Fibroblast of lung (primary cell): ENCODE data around the gene SEPTIN2. TPM values are rescaled to one million over a fixed set of nuclear protein-coding genes. Genes with fewer than 3 reads are reported as not detected.

Experiments used
- DNase-seq, 2 donors: peaks; one replicate each; pipeline versions ENCODE4 v3.0.0 to v3.0.0-alpha.2; 2010; ENCODE audit warnings: low read depth in 2 of 2
- H2AFZ ChIP-seq: 2 replicates; pipeline ENCODE4 v1.5.1; 2012; ENCODE audit warnings: low read length, control low read depth, inconsistent platforms
- H3K27ac ChIP-seq: 2 replicates; pipeline ENCODE4 v1.5.1; 2011; ENCODE audit warnings: low read length, control low read depth; ENCODE audit not compliant: insufficient read depth
- H3K27me3 ChIP-seq: 2 replicates; pipeline ENCODE4 v1.5.1; 2011; ENCODE audit warnings: mild to moderate bottlenecking, low read length; ENCODE audit not compliant: control insufficient read depth, insufficient read depth
- H3K36me3 ChIP-seq: 2 replicates; pipeline ENCODE4 v1.5.1; 2011; ENCODE audit warnings: low read length; ENCODE audit not compliant: control insufficient read depth, insufficient read depth
- H3K4me1 ChIP-seq: 2 replicates; pipeline ENCODE4 v1.5.1; 2011; ENCODE audit warnings: low read length; ENCODE audit not compliant: control insufficient read depth, insufficient read depth; ENCODE audit errors: extremely low read depth
- H3K4me2 ChIP-seq: 2 replicates; pipeline ENCODE4 v1.5.1; 2011; ENCODE audit warnings: low read length, control low read depth; ENCODE audit not compliant: insufficient read depth; ENCODE audit errors: extremely low read depth
- H3K4me3 ChIP-seq, 4 experiments: fragments of 200-600 bp in 1 of 4; sonication (generic) in 1 of 4; replicated peaks in 1 of 4; 2 replicates each; pipeline ENCODE4 v1.5.1; 2011 to 2016; ENCODE audit warnings: low read length in 4 of 4, low read depth in 3 of 4, mild to moderate bottlenecking in 3 of 4, control low read depth in 2 of 4, inconsistent platforms in 1 of 4, mixed read lengths in 1 of 4; ENCODE audit not compliant: insufficient read depth in 1 of 4; ENCODE audit errors: control extremely low read depth in 1 of 4
- H3K79me2 ChIP-seq: 2 replicates; pipeline ENCODE4 v1.5.1; 2012; ENCODE audit warnings: mild to moderate bottlenecking, low read length, inconsistent platforms; ENCODE audit not compliant: control insufficient read depth, insufficient read depth
- H3K9ac ChIP-seq: 2 replicates; pipeline ENCODE4 v1.5.1; 2011; ENCODE audit warnings: mild to moderate bottlenecking, low read length, control low read depth; ENCODE audit not compliant: insufficient read depth
- H3K9me3 ChIP-seq: 2 replicates; pipeline ENCODE4 v1.5.1; 2012; ENCODE audit warnings: low read depth, low read length; ENCODE audit not compliant: control insufficient read depth, insufficient read depth
- H4K20me1 ChIP-seq: 2 replicates; pipeline ENCODE4 v1.5.1; 2011; ENCODE audit warnings: low read length; ENCODE audit not compliant: control insufficient read depth, insufficient read depth; ENCODE audit errors: extremely low read depth
- CTCF ChIP-seq, 2 donors: IDR thresholded peaks in 1 of 2; conservative IDR thresholded peaks in 1 of 2; 1 replicate in 1 of 2; 2 replicates in 1 of 2; pipeline ENCODE4 v1.5.1; 2011 to 2012; ENCODE audit warnings: low read length in 2 of 2, control low read depth in 1 of 2, inconsistent platforms in 1 of 2, low read depth in 1 of 2, mild to moderate bottlenecking in 1 of 2
- EZH2 ChIP-seq: IDR thresholded peaks from 2 replicates; pipeline ENCODE4 v1.5.1; 2012; ENCODE audit warnings: low read length, control low read depth, mild to moderate bottlenecking; ENCODE audit errors: missing control alignments
- polyA plus RNA-seq, 2 donors: library from polyadenylated mRNA; depleted of rRNA in 1 of 2; stranded (reverse) in 1 of 2; unstranded in 1 of 2; fragments of >200 nt; gene quantifications; 2 replicates each; pipeline ENCODE4 v1.2.1, GENCODE V29; 2011 to 2012; ENCODE audit warnings: missing spikeins in 1 of 2
- total RNA-seq: library from RNA; depleted of rRNA; stranded (reverse); fragments of >200 nt; gene quantifications from 2 replicates; pipeline ENCODE4 v1.2.1, GENCODE V29; 2014

The SEPTIN2 gene
- total and polyA plus RNA-seq, 2 donors (not counting 1 experiment from before 2014, with no cell fraction given): 403 to 927 TPM

GRCh38 chr2:241296767-241297166 lies 19.0 kb upstream of the SEPTIN2 start:
- Histone ChIP-seq H2AFZ (no peak overlapping the region), H4K20me1 (no peaks in the 10 kb centered on the region), H3K79me2 (peaks cover 91% of the 10 kb centered on the region), H3K36me3 (peaks cover 1% of the 10 kb centered on the region), H3K9me3 (no peaks in the 10 kb centered on the region), H3K27ac (no peak overlapping the region), H3K4me3 (no peak overlapping the region), H3K4me2 (no peak overlapping the region), H3K4me1 (no peaks in the 10 kb centered on the region), H3K9ac (no peak overlapping the region), H3K27me3 (no peaks in the 10 kb centered on the region)
- DNase-seq: no peak
- TF ChIP-seq CTCF (conservative IDR thresholded peaks at IDR 0.05 in 1 of 2, IDR thresholded peaks at IDR 0.05 in 1 of 2; ENCODE audit: low read depth in 1 of 2, low read length in 2 of 2) (no peak), EZH2 (no peak)

DNA sequence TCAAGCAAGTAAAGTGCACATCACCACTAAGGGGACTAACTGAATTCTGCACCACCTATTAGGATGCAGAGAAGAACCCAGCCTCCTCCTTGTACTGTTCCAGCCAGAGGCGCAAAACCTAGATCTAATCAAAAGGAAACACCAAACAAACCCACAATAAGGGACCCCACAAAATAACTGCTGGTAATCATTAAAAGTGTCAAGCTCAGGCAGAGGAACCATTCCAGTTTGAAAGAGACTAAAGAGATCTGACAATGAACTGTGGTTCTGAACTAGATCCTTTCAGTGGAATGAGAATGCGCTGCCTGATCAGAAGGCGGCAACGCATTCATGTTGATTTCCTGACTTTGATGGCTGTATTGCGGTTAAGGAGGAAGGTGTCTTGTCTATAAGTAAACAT lies 17.1 kb upstream of the SEPTIN2 start:
- DNase-seq: no peak
- no peak overlapping the region for H3K9ac ChIP-seq
- peaks cover 1% of the 10 kb centered on the region for H3K36me3 ChIP-seq
- TF ChIP-seq EZH2: no peak
- no peak for TF ChIP-seq CTCF (conservative IDR thresholded peaks at IDR 0.05 in 1 of 2, IDR thresholded peaks at IDR 0.05 in 1 of 2; ENCODE audit: low read depth in 1 of 2, low read length in 2 of 2)
- no peak overlapping the region for H3K4me3 ChIP-seq
- H3K4me2 ChIP-seq: no peak overlapping the region
- H2AFZ ChIP-seq: no peak overlapping the region
- no peaks in the 10 kb centered on the region for H3K4me1 ChIP-seq
- H3K27me3 ChIP-seq: no peaks in the 10 kb centered on the region
- H3K9me3 ChIP-seq: no peaks in the 10 kb centered on the region
- peaks cover 92% of the 10 kb centered on the region for H3K79me2 ChIP-seq
- no peak overlapping the region for H3K27ac ChIP-seq
- peaks cover 4% of the 10 kb centered on the region for H4K20me1 ChIP-seq

DNA sequence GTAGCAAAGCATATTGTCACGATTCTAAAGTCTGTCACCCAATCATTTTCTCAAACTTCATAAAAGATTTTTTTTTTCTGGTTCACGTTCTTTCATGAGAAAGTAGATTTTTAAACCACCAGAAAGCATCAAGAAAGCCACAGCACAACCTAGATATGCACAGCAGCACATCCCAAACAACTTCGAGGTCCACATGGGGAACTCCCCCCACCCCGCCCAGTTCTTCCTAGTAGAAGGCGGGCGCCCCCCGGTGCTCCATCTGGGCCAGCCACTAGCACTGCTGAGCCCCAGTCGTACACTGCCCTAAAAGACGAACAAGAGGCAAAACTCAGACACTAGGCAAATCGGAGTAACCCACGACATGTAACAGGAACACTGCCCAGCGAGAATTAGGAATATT lies 15.7 kb upstream of the SEPTIN2 start:
- Histone ChIP-seq H3K36me3 (peaks cover 1% of the 10 kb centered on the region), H3K4me3 (no peak overlapping the region), H3K27me3 (no peaks in the 10 kb centered on the region), H3K4me2 (no peak overlapping the region), H3K9ac (no peak overlapping the region), H4K20me1 (peaks cover 4% of the 10 kb centered on the region), H3K79me2 (peaks cover 93% of the 10 kb centered on the region), H3K27ac (no peak overlapping the region), H3K4me1 (no peaks in the 10 kb centered on the region), H3K9me3 (no peaks in the 10 kb centered on the region), H2AFZ (no peak overlapping the region)
- DNase-seq: no peak
- TF ChIP-seq CTCF (conservative IDR thresholded peaks at IDR 0.05 in 1 of 2, IDR thresholded peaks at IDR 0.05 in 1 of 2; ENCODE audit: low read depth in 1 of 2, low read length in 2 of 2) (no peak), EZH2 (no peak)
